CD4-positive, CD25-positive, alpha-beta regulatory T cell (primary cell): ENCODE results near the gene EPHA2. TPM values are rescaled to one million over a fixed set of nuclear protein-coding genes. Genes with fewer than 3 reads are reported as not detected.

Source experiments
- ATAC-seq, 2 donors: fragments of 150-1000 bp; cut with Tn5 transposase; one replicate each; pipeline ENCODE4 v1.10.0; 2021; ENCODE audit warnings: low read depth in 2 of 2, moderate number of reproducible peaks in 2 of 2, moderate library complexity in 1 of 2
- DNase-seq, 3 donors: peaks; one replicate each; pipeline versions ENCODE4 v3.0.0 to v3.0.0-alpha.2; 2012 to 2022; ENCODE audit warnings: mixed read lengths in 1 of 3
- H3K27ac ChIP-seq: one replicate; pipeline ENCODE4 v1.7.0; 2013; ENCODE audit warnings: mild to moderate bottlenecking, low read length; ENCODE audit not compliant: insufficient read depth, poor library complexity, severe bottlenecking
- H3K27me3 ChIP-seq: one replicate; pipeline ENCODE4 v1.7.0; 2013; ENCODE audit warnings: low read length; ENCODE audit not compliant: control insufficient read depth, insufficient read depth
- H3K36me3 ChIP-seq: one replicate; pipeline ENCODE4 v1.7.0; 2013; ENCODE audit warnings: mild to moderate bottlenecking, low read length, moderate library complexity; ENCODE audit not compliant: control insufficient read depth, insufficient read depth
- H3K4me1 ChIP-seq: 2 replicates; pipeline ENCODE4 v1.7.0; 2013; ENCODE audit warnings: mild to moderate bottlenecking, low read length; ENCODE audit not compliant: insufficient read depth, control insufficient read depth, poor library complexity, severe bottlenecking
- H3K4me3 ChIP-seq: one replicate; pipeline ENCODE4 v1.7.0; 2013; ENCODE audit warnings: low read depth, mild to moderate bottlenecking, low read length, moderate library complexity
- H3K9me3 ChIP-seq, 2 experiments: 1 replicate in 1 of 2; 2 replicates in 1 of 2; pipeline ENCODE4 v1.7.0; 2013; ENCODE audit warnings: low read length in 2 of 2, mild to moderate bottlenecking in 1 of 2, moderate library complexity in 1 of 2; ENCODE audit not compliant: control insufficient read depth in 2 of 2
- H3K27ac Mint-ChIP-seq, 3 donors: one replicate each; pipeline ENCODE4 v1.8.0; 2020 to 2022; ENCODE audit warnings: mild to moderate bottlenecking in 3 of 3, mixed read lengths in 3 of 3, moderate library complexity in 2 of 3
- H3K27me3 Mint-ChIP-seq: one replicate; pipeline ENCODE4 v1.8.0; 2022; ENCODE audit warnings: mild to moderate bottlenecking, mixed read lengths
- H3K36me3 Mint-ChIP-seq: one replicate; pipeline ENCODE4 v1.8.0; 2020; ENCODE audit warnings: mixed read lengths
- H3K4me1 Mint-ChIP-seq, 4 donors: one replicate each; pipeline ENCODE4 v1.8.0; 2020 to 2022; ENCODE audit warnings: mixed read lengths in 4 of 4, mild to moderate bottlenecking in 1 of 4
- H3K4me3 Mint-ChIP-seq, 4 donors: one replicate each; pipeline ENCODE4 v1.8.0; 2020 to 2022; ENCODE audit warnings: mild to moderate bottlenecking in 4 of 4, mixed read lengths in 4 of 4, moderate library complexity in 3 of 4
- H3K9me3 Mint-ChIP-seq, 7 donors: one replicate each; pipeline ENCODE4 v1.8.0; 2020 to 2022; ENCODE audit warnings: mixed read lengths in 7 of 7, mild to moderate bottlenecking in 3 of 7, moderate library complexity in 2 of 7
- polyA plus RNA-seq, 4 donors: library from polyadenylated mRNA; unstranded; fragments of 300-500 nt; fragmentation: Illumina TruSeq; gene quantifications; one replicate each; pipeline ENCODE4 v1.2.3, GENCODE V29; 2021
- total RNA-seq: library from RNA; stranded (reverse); gene quantifications from one replicate; pipeline ENCODE4 v1.2.3, GENCODE V29; 2022

EPHA2 gene
- total and polyA plus RNA-seq, 5 donors from 2014 or later = not detected

DNA sequence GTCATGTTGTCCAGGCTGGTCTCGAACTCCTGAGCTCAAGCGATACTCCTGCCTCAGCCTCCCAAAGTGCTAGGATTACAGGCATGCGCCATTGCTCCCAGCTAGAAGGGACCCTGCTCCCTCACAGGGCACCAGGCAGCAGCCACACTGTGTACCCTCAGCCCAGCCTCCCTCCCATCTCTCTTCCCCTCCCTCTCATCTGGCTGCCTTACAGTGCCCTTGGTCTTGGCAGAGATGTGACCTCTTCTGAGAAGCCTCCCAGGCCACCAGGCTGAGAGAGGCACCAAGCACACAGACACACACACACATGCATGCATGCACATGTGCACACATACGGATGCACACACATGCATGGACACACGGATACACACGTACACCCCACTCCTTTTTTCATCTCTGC, 25.0 kb downstream of the EPHA2 start:
- Mint-ChIP-seq H3K27me3 (peaks cover 10% of the 10 kb centered on the region), H3K36me3 (no peaks in the 10 kb centered on the region), H3K27ac (no peak overlapping the region), H3K4me1 (no peaks in the 10 kb centered on the region), H3K9me3 (peaks cover 0 to 2% (median 0%) of the 10 kb centered on the region in 7 donors), H3K4me3 (no peak overlapping the region)
- Histone ChIP-seq H3K36me3 (no peaks in the 10 kb centered on the region), H3K27ac (no peak overlapping the region), H3K9me3 (no peaks in the 10 kb centered on the region), H3K27me3 (no peaks in the 10 kb centered on the region), H3K4me1 (no peaks in the 10 kb centered on the region), H3K4me3 (no peak overlapping the region)
- no peak for DNase-seq
- ATAC-seq = no peak

DNA sequence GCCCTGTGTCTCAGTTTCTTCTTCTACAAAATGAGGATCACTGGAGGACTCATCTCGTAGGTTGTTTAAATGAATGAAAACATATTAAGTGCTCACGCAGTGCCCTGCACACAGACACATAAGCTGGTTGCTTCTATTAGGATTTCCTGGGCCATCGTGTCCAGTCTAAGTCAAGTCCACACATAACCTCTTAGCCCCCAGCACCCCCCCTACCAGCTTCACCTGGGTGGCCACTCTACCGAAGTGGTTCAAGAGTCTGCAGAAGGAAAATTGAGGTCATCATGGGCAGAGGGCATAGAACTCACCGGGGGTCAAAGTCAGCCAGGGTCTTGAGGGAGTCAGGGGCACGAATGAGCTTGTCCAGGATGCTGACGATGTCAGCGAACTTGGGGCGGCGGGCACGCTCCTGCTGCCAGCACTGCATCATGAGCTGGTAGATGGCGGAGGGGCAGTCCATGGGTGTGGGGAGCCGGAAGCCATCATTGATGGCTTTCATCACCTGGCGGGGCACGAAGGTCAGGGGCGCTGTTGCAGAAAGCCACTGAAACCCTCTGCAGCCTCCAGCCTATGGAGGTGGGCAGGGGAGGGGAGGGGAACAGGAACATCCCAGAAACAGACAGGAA, 25.8 kb downstream of the EPHA2 start:
- H3K4me1 ChIP-seq = no peaks in the 10 kb centered on the region
- Mint-ChIP-seq H3K4me3 (no peak overlapping the region), H3K36me3 (no peaks in the 10 kb centered on the region), H3K27me3 (peaks cover 5% of the 10 kb centered on the region), H3K4me1 (no peaks in the 10 kb centered on the region), H3K27ac (no peak overlapping the region), H3K9me3 (peaks cover 0 to 2% (median 0%) of the 10 kb centered on the region in 7 donors)
- no peak for DNase-seq
- H3K9me3 ChIP-seq = no peaks in the 10 kb centered on the region
- no peak overlapping the region for H3K4me3 ChIP-seq
- H3K27ac ChIP-seq = no peak overlapping the region
- no peaks in the 10 kb centered on the region for H3K27me3 ChIP-seq
- no peaks in the 10 kb centered on the region for H3K36me3 ChIP-seq
- no peak for ATAC-seq

DNA sequence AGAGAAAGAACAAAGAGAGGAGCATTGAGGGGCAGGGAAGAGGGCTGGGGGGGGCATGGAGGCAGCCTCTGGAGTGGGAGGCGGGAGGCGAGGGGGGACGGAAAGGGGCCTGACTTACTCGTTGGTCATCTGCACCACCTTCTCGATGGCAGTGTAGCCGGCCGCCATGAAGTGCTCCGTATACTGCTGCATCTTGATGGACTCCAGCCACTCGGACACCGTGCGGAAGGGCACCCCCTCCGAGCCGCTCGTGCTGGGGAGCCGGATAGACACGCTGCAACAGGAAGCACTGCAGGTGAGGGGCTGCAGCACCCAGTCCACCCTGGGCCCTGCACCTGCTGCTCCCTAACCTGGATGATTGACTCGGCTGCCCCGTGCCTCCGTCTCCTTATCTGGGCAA, 26.6 kb downstream of the EPHA2 start:
- Histone ChIP-seq H3K4me1 (no peaks in the 10 kb centered on the region), H3K27me3 (no peaks in the 10 kb centered on the region), H3K36me3 (no peaks in the 10 kb centered on the region), H3K9me3 (no peaks in the 10 kb centered on the region), H3K4me3 (no peak overlapping the region), H3K27ac (no peak overlapping the region)
- no peak for DNase-seq
- H3K27me3 Mint-ChIP-seq = peaks cover 5% of the 10 kb centered on the region
- H3K27ac Mint-ChIP-seq = no peak overlapping the region
- no peaks in the 10 kb centered on the region for H3K36me3 Mint-ChIP-seq
- H3K4me3 Mint-ChIP-seq = no peak overlapping the region
- H3K4me1 Mint-ChIP-seq = no peaks in the 10 kb centered on the region
- no peak for ATAC-seq
- H3K9me3 Mint-ChIP-seq = peaks cover 0 to 2% (median 0%) of the 10 kb centered on the region in 7 donors

DNA sequence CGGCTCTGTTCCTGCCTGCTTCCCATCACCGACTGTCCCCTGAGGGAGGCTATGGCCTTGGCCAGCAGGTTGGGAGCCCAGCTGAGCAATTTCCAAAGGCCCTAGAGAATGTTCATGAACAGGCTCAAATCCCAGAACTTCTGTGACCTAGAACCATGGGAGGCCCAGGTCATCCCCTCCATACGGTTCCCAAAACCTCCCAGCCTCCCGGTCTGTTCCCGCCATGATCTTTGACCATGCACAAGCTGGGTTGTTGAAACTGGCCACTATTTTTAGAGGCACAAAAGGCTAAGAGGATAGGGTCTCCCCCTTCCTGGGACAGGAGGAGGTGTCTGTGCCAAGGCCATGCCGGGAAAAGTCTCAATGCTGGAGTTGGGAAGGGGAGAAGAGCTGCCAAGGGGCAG, 27.5 kb downstream of the EPHA2 start:
- H3K4me1 Mint-ChIP-seq = no peaks in the 10 kb centered on the region
- peaks cover 0 to 2% (median 0%) of the 10 kb centered on the region in 7 donors for H3K9me3 Mint-ChIP-seq
- no peaks in the 10 kb centered on the region for H3K36me3 Mint-ChIP-seq
- no peaks in the 10 kb centered on the region for H3K36me3 ChIP-seq
- H3K4me3 Mint-ChIP-seq = no peak overlapping the region
- H3K27me3 Mint-ChIP-seq = peaks cover 5% of the 10 kb centered on the region
- no peaks in the 10 kb centered on the region for H3K9me3 ChIP-seq
- no peaks in the 10 kb centered on the region for H3K27me3 ChIP-seq
- H3K4me3 ChIP-seq = no peak overlapping the region
- no peak overlapping the region for H3K27ac ChIP-seq
- H3K27ac Mint-ChIP-seq = no peak overlapping the region
- H3K4me1 ChIP-seq = no peaks in the 10 kb centered on the region
- DNase-seq = no peak
- ATAC-seq = no peak

DNA sequence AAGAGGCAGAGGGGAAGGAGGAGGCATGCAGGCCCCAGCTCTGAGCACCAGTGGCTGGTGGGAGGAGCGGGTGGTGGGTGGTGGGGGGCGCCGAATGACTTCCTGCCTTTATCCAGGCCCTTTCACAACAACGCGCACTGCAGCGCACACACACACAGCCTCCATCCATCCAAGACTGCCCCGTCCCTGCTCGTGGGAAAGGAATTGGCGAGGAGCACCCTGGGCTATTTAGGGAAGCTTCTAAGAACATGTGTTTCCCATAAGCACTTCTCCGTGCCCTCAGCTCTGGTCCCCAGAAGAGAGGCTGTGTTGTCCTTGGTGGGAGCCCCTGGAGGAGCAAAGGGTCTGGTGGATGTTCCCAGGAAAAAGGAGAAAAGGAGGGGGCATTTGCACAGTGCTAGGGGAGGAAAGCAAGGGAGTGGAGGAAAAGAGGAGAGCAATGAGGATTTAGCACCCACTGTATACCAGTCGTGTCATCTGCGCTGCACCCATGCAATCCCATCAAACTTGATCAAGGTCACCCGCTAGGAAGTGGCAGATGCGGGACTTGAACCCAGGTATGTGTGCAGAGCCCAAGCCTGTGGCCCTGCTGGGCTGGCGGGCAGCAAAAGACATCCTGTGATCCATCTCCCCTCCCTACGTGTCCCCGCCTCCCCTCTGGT, 28.1 kb downstream of the EPHA2 start:
- no peak overlapping the region for H3K27ac ChIP-seq
- Mint-ChIP-seq H3K4me1 (peaks cover 0 to 3% (median under 1%) of the 10 kb centered on the region in 4 donors), H3K4me3 (no peak overlapping the region), H3K36me3 (no peaks in the 10 kb centered on the region), H3K9me3 (peaks cover 0 to 2% (median 0%) of the 10 kb centered on the region in 7 donors), H3K27ac (no peak overlapping the region), H3K27me3 (peaks cover 5% of the 10 kb centered on the region)
- H3K4me3 ChIP-seq = no peak overlapping the region
- H3K36me3 ChIP-seq = no peaks in the 10 kb centered on the region
- H3K27me3 ChIP-seq = no peaks in the 10 kb centered on the region
- no peaks in the 10 kb centered on the region for H3K4me1 ChIP-seq
- no peak for ATAC-seq
- no peaks in the 10 kb centered on the region for H3K9me3 ChIP-seq
- DNase-seq = no peak

DNA sequence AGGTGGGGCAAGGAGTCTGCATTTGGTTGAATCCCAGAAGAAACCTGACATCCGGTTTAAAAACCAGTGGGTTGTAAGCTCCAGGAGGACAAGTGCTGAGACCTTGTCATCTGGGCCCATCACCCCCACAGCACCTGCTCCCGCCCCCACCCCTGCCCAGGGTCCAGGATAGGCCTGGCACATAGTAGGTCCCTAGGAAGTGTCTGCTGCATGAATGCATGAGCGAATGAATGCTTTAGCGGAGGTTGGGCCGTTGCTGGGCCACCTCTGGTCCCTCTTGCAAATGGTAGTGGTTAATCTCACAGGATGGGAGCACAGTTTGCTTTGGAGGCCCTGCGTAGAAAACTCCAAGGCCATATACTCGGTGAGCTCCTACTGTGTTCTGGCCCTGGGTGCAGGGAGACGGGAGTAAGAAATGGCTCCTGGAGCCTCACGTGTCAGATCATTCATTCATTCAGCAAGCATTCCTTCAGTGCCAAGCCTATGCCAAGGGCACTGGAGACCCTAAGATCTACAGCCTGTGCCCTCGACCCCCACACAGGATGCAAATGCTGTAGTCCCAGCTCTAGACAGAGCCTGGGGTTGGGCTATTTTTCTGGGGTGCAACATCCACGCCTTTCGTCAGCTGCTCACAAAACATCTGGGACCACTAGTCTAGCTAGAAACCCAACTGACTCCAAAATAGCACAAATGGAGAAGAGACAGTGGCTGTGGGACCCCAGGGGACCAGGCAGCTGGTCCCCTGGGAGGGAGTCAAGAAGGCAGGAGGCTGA, 28.9 kb downstream of the EPHA2 start:
- Histone ChIP-seq H3K27ac (no peak overlapping the region), H3K36me3 (no peaks in the 10 kb centered on the region), H3K27me3 (no peaks in the 10 kb centered on the region), H3K4me3 (no peak overlapping the region), H3K9me3 (no peaks in the 10 kb centered on the region), H3K4me1 (no peaks in the 10 kb centered on the region)
- H3K9me3 Mint-ChIP-seq = peaks cover 0 to 2% (median 0%) of the 10 kb centered on the region in 7 donors
- no peak overlapping the region for H3K4me3 Mint-ChIP-seq
- H3K27ac Mint-ChIP-seq = no peak overlapping the region
- ATAC-seq (no peak), DNase-seq (no peak)
- H3K36me3 Mint-ChIP-seq = no peaks in the 10 kb centered on the region
- peaks cover 0 to 3% (median 1%) of the 10 kb centered on the region in 4 donors for H3K4me1 Mint-ChIP-seq
- peaks cover 5% of the 10 kb centered on the region for H3K27me3 Mint-ChIP-seq

DNA sequence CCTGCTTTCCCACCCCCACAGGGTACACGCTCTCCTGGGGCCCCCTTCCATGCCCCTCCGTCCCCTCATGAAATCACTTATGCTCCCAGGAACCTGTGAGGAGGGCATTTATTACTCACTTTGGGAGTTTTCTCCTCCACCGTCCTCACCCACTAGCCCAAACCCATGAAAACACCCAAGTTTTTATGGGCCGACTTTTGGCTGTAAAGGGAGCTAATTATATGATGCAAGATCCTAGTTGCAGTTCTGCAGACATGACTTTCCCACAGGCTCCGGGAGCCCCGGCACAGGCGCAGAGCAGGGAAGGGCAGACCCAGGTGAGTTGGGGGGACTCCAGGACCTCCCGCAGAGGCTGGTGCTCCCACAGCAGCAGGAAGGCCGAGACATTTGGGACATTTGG, 29.7 kb downstream of the EPHA2 start:
- no peaks in the 10 kb centered on the region for H3K36me3 ChIP-seq
- no peak for DNase-seq
- H3K27me3 ChIP-seq = no peaks in the 10 kb centered on the region
- Mint-ChIP-seq H3K27ac (no peak overlapping the region), H3K4me3 (no peak overlapping the region), H3K36me3 (no peaks in the 10 kb centered on the region), H3K4me1 (peaks cover 0 to 3% (median 1%) of the 10 kb centered on the region in 4 donors), H3K27me3 (peaks cover 5% of the 10 kb centered on the region), H3K9me3 (peaks cover 0 to 2% (median 0%) of the 10 kb centered on the region in 7 donors)
- H3K27ac ChIP-seq = no peak overlapping the region
- no peaks in the 10 kb centered on the region for H3K9me3 ChIP-seq
- ATAC-seq = no peak
- H3K4me3 ChIP-seq = no peak overlapping the region
- H3K4me1 ChIP-seq = no peaks in the 10 kb centered on the region
